HEK293 (cell line): ENCODE measurements around the gene ARHGEF7.
A peak's percentile ranks its signal among the peaks of the same experiment; 100 is the strongest.

Experiments
- CTCF ChIA-PET: fragments of 350-600 bp; formaldehyde crosslinking; extraction: SDS; loops from one replicate; lab custom pipeline; 2021; ENCODE audit warnings: antibody characterized with exemption; lab: Yijun Ruan, JAX
- POLR2A ChIA-PET: fragments of 300-600 bp; formaldehyde crosslinking; extraction: SDS; loops from one replicate; lab custom pipeline; 2020; ENCODE audit warnings: antibody characterized with exemption, inconsistent platforms; lab: Yijun Ruan, JAX
- H3K27ac ChIP-seq: fragments of 200-500 bp; sonication (Bioruptor generic); 2 replicates; pipeline ENCODE4 v1.5.1; 2014; ENCODE audit warnings: low read depth, low read length, control low read depth, inconsistent platforms; ENCODE audit errors: extremely low read depth
- H3K36me3 ChIP-seq, 2 experiments: fragments of 200-500 bp in 1 of 2; sonication (Bioruptor generic) in 1 of 2; 1 replicate in 1 of 2; 2 replicates in 1 of 2; pipeline ENCODE4 v1.5.1; 2014 to 2017; ENCODE audit warnings: inconsistent platforms in 2 of 2, low read length in 2 of 2; ENCODE audit not compliant: control insufficient read depth in 2 of 2, insufficient read depth in 1 of 2
- H3K4me1 ChIP-seq: fragments of 200-500 bp; sonication (Bioruptor generic); 2 replicates; pipeline ENCODE4 v1.5.1; 2014; ENCODE audit warnings: mild to moderate bottlenecking, low read length, inconsistent platforms; ENCODE audit not compliant: control insufficient read depth, insufficient read depth
- H3K4me3 ChIP-seq: 2 replicates; pipeline ENCODE4 v1.5.1; 2011; ENCODE audit warnings: low read depth, mild to moderate bottlenecking, control low read depth, low read length, moderate library complexity
- H3K9me3 ChIP-seq: fragments of 200-500 bp; sonication (Bioruptor generic); 2 replicates; pipeline ENCODE4 v1.5.1; 2014; ENCODE audit warnings: low read depth, low read length, inconsistent platforms; ENCODE audit not compliant: control insufficient read depth, insufficient read depth
- EGR2 ChIP-seq: fragments of 450-650 bp; formaldehyde crosslinking; IDR thresholded peaks from 2 replicates; pipeline ENCODE4 v1.5.1; 2016; ENCODE audit warnings: low read depth, missing biosample characterization, missing genetic modification characterization
- GFI1B ChIP-seq: fragments of 450-650 bp; formaldehyde crosslinking; IDR thresholded peaks from 2 replicates; pipeline ENCODE4 v1.5.1; 2016; ENCODE audit warnings: missing biosample characterization, missing genetic modification characterization
- GLI2 ChIP-seq: fragments of 450-650 bp; formaldehyde crosslinking; IDR thresholded peaks from 2 replicates; pipeline ENCODE4; 2017; ENCODE audit warnings: missing biosample characterization, missing genetic modification characterization, low read depth, borderline replicate concordance
- GLI4 ChIP-seq: fragments of 450-650 bp; formaldehyde crosslinking; IDR thresholded peaks from 2 replicates; pipeline ENCODE4 v1.5.1; 2016; ENCODE audit warnings: missing biosample characterization, missing genetic modification characterization
- HIC1 ChIP-seq: fragments of 450-650 bp; formaldehyde crosslinking; IDR thresholded peaks from 2 replicates; pipeline ENCODE4 v1.5.1; 2016; ENCODE audit warnings: missing biosample characterization, missing genetic modification characterization
- KLF16 ChIP-seq: fragments of 450-650 bp; formaldehyde crosslinking; IDR thresholded peaks from 2 replicates; pipeline ENCODE4 v1.5.1; 2017; ENCODE audit warnings: missing biosample characterization, missing genetic modification characterization
- KLF9 ChIP-seq: fragments of 450-650 bp; formaldehyde crosslinking; IDR thresholded peaks from 2 replicates; pipeline ENCODE4 v1.5.1; 2016; ENCODE audit warnings: missing biosample characterization, missing genetic modification characterization, low read depth
- SALL2 ChIP-seq: fragments of 450-650 bp; formaldehyde crosslinking; IDR thresholded peaks from 2 replicates; pipeline ENCODE4 v1.5.0; 2017; ENCODE audit warnings: missing biosample characterization, mild to moderate bottlenecking, missing genetic modification characterization, borderline replicate concordance
- SP7 ChIP-seq: fragments of 450-650 bp; formaldehyde crosslinking; IDR thresholded peaks from 2 replicates; pipeline ENCODE4 v1.5.1; 2016; ENCODE audit warnings: missing biosample characterization, missing genetic modification characterization
- TCF7L2 ChIP-seq: IDR thresholded peaks from 2 replicates; pipeline ENCODE4 v1.6.1; 2011; ENCODE audit warnings: low read depth, mild to moderate bottlenecking, inconsistent platforms, low read length, moderate library complexity, borderline replicate concordance
- ZBTB20 ChIP-seq: fragments of 450-650 bp; formaldehyde crosslinking; IDR thresholded peaks from 2 replicates; pipeline ENCODE4 v1.5.1; 2016; ENCODE audit warnings: missing biosample characterization, missing genetic modification characterization
- ZBTB6 ChIP-seq: fragments of 450-650 bp; formaldehyde crosslinking; IDR thresholded peaks from 2 replicates; pipeline ENCODE4 v1.5.1; 2017; ENCODE audit warnings: missing biosample characterization, missing genetic modification characterization
- ZFHX2 ChIP-seq: fragments of 450-650 bp; formaldehyde crosslinking; conservative IDR thresholded peaks from 2 replicates; pipeline ENCODE4 v1.5.1; 2016; ENCODE audit warnings: missing biosample characterization, missing genetic modification characterization
- ZFP69B ChIP-seq: fragments of 450-650 bp; formaldehyde crosslinking; IDR thresholded peaks from 2 replicates; pipeline ENCODE4 v1.5.1; 2016; ENCODE audit warnings: missing biosample characterization, missing genetic modification characterization
- ZNF138 ChIP-seq: fragments of 450-650 bp; formaldehyde crosslinking; IDR thresholded peaks from 2 replicates; pipeline ENCODE4 v1.5.1; 2016; ENCODE audit warnings: missing biosample characterization, missing genetic modification characterization, borderline replicate concordance
- ZNF155 ChIP-seq: fragments of 450-650 bp; formaldehyde crosslinking; IDR thresholded peaks from 2 replicates; pipeline ENCODE4 v1.5.1; 2016; ENCODE audit warnings: missing biosample characterization, missing genetic modification characterization
- ZNF174 ChIP-seq: fragments of 450-650 bp; formaldehyde crosslinking; IDR thresholded peaks from 2 replicates; pipeline ENCODE4 v1.5.0; 2017; ENCODE audit warnings: missing biosample characterization, mild to moderate bottlenecking, missing genetic modification characterization
- ZNF302 ChIP-seq: fragments of 450-650 bp; formaldehyde crosslinking; IDR thresholded peaks from 2 replicates; pipeline ENCODE4 v1.5.1; 2016; ENCODE audit warnings: missing biosample characterization, missing genetic modification characterization, low read depth
- ZNF416 ChIP-seq: fragments of 450-650 bp; formaldehyde crosslinking; IDR thresholded peaks from 2 replicates; pipeline ENCODE4 v1.5.1; 2016; ENCODE audit warnings: missing biosample characterization, missing genetic modification characterization
- ZNF510 ChIP-seq: fragments of 450-650 bp; formaldehyde crosslinking; IDR thresholded peaks from 2 replicates; pipeline ENCODE4 v1.5.1; 2018; ENCODE audit warnings: mild to moderate bottlenecking, missing genetic modification characterization, missing biosample characterization; ENCODE audit not compliant: insufficient replicate concordance
- ZNF585B ChIP-seq: fragments of 450-650 bp; formaldehyde crosslinking; IDR thresholded peaks from 2 replicates; pipeline ENCODE4 v1.5.1; 2016; ENCODE audit warnings: missing biosample characterization, missing genetic modification characterization
- ZNF600 ChIP-seq: fragments of 450-650 bp; formaldehyde crosslinking; IDR thresholded peaks from 2 replicates; pipeline ENCODE4 v1.5.1; 2016; ENCODE audit warnings: missing biosample characterization, missing genetic modification characterization
- ZNF624 ChIP-seq: fragments of 450-650 bp; formaldehyde crosslinking; IDR thresholded peaks from 2 replicates; pipeline ENCODE4 v1.5.1; 2017; ENCODE audit warnings: missing biosample characterization, missing genetic modification characterization
- ZNF629 ChIP-seq: fragments of 450-650 bp; formaldehyde crosslinking; IDR thresholded peaks from 2 replicates; pipeline ENCODE4 v1.5.1; 2017; ENCODE audit warnings: missing biosample characterization, missing genetic modification characterization
- ZNF837 ChIP-seq: fragments of 450-650 bp; formaldehyde crosslinking; IDR thresholded peaks from 2 replicates; pipeline ENCODE4 v1.5.1; 2016; ENCODE audit warnings: missing biosample characterization, missing genetic modification characterization
- ZSCAN16 ChIP-seq: fragments of 450-650 bp; formaldehyde crosslinking; IDR thresholded peaks from 2 replicates; pipeline ENCODE4 v1.5.1; 2016; ENCODE audit warnings: missing biosample characterization, missing genetic modification characterization
- ZSCAN23 ChIP-seq: fragments of 450-650 bp; formaldehyde crosslinking; IDR thresholded peaks from 2 replicates; pipeline ENCODE4 v1.5.1; 2016; ENCODE audit warnings: missing biosample characterization, missing genetic modification characterization

ARHGEF7 gene

GRCh38 chr13:111119966-111120365 lies 4.9 kb downstream of the ARHGEF7 start (continued):
- TF ChIP-seq ZNF600 (no peak), KLF9 (no peak), ZNF837 (no peak), HIC1 (tag by site-specific recombination) (no peak), SP7 (tag by site-specific recombination) (no peak), ZNF585B (tag by site-specific recombination) (no peak)
- TF ChIP-seq, all 188 proteins: peak for 0

- Histone ChIP-seq H3K4me1 (no peaks in the 10 kb centered on the region), H3K9me3 (no peaks in the 10 kb centered on the region), H3K27ac (no peak overlapping the region), H3K36me3 (no peaks in the 10 kb centered on the region), H3K4me3 (no peak overlapping the region)
- CTCF ChIA-PET: no interaction called here
- POLR2A ChIA-PET: interaction anchor here (0.6 kb wide), 1 partner anchor 73 kb away, joined by 3 read pairs; no protein-coding TSS in a partner anchor
- TF ChIP-seq ZNF600 (no peak), ZNF138 (no peak), ZNF155 (tag by site-specific recombination) (no peak)
Observed at GRCh38 chr13:111120422-111120821, 5.3 kb downstream of the ARHGEF7 start.

GRCh38 chr13:111120913-111121312 lies 5.8 kb downstream of the ARHGEF7 start:
- ChIA-PET POLR2A (no interaction called here), CTCF (no interaction called here)
- no peaks in the 10 kb centered on the region for H3K9me3 ChIP-seq
- no peaks in the 10 kb centered on the region for H3K4me1 ChIP-seq
- H3K27ac ChIP-seq: no peak overlapping the region
- no peak for TF ChIP-seq ZNF624 (tag by site-specific recombination)
- H3K4me3 ChIP-seq: no peak overlapping the region
- no peaks in the 10 kb centered on the region for H3K36me3 ChIP-seq

- ChIA-PET POLR2A (no interaction called here), CTCF (interaction anchor here (0.6 kb wide), 1 partner anchor 60 kb away, joined by 3 read pairs; no protein-coding TSS in a partner anchor)
- Histone ChIP-seq H3K27ac (no peak overlapping the region), H3K36me3 (no peaks in the 10 kb centered on the region), H3K4me1 (no peaks in the 10 kb centered on the region), H3K4me3 (no peak overlapping the region), H3K9me3 (no peaks in the 10 kb centered on the region)
- TF ChIP-seq ZNF155 (tag by site-specific recombination): no peak
- TF ChIP-seq ZFHX2 (tag by site-specific recombination): peak; percentile 96
- peak; percentile 97 for TF ChIP-seq EGR2 (tag by site-specific recombination)
Observed at GRCh38 chr13:111121506-111121905, 6.4 kb downstream of the ARHGEF7 start.

GRCh38 chr13:111122056-111122455 lies 6.9 kb downstream of the ARHGEF7 start:
- ChIA-PET CTCF (interaction anchor here (0.6 kb wide), 1 partner anchor 60 kb away, joined by 3 read pairs; no protein-coding TSS in a partner anchor), POLR2A (no interaction called here)
- Histone ChIP-seq H3K27ac (no peak overlapping the region), H3K4me1 (no peaks in the 10 kb centered on the region), H3K4me3 (no peak overlapping the region), H3K36me3 (no peaks in the 10 kb centered on the region), H3K9me3 (no peaks in the 10 kb centered on the region)
- TF ChIP-seq ZFP69B (tag by site-specific recombination) (no peak), KLF16 (tag by site-specific recombination) (no peak), ZNF510 (tag by site-specific recombination) (no peak), ZBTB6 (tag by site-specific recombination) (no peak), ZSCAN16 (tag by site-specific recombination) (no peak), ZNF174 (tag by site-specific recombination) (no peak), GLI2 (tag by site-specific recombination) (no peak), ZBTB20 (tag by site-specific recombination) (no peak), ZNF416 (no peak), GLI4 (tag by site-specific recombination) (no peak), TCF7L2 (no peak), ZSCAN23 (no peak), SALL2 (no peak), ZNF302 (no peak), GFI1B (tag by site-specific recombination) (no peak), ZNF629 (no peak)
